Measurements from ENCODE around the gene PROKR1.
A peak's percentile ranks its signal among the peaks of the same experiment; 100 is the strongest.

Gene PROKR1

GRCh38 chr2:68687018-68687417 lies 43.6 kb downstream of the PROKR1 start:
- Mint-ChIP-seq H3K9me3 (no peaks in the 10 kb centered on the region), H3K27me3 (ENCODE audit: low read depth) (no peaks in the 10 kb centered on the region), H3K4me1 (no peaks in the 10 kb centered on the region), H3K36me3 (ENCODE audit: low read depth) (no peaks in the 10 kb centered on the region), H3K27ac (no peak overlapping the region), H3K4me3 (no peak overlapping the region)
- no peak for TF ChIP-seq CTCF (IDR thresholded peaks at IDR 0.05; ENCODE audit: unreplicated experiment in 3 of 3)

GRCh38 chr2:68689553-68690537 lies 46.5 kb downstream of the PROKR1 start:
- H3K4me1 Mint-ChIP-seq = peaks cover 11% of the 10 kb centered on the region
- H3K4me3 Mint-ChIP-seq = no peak overlapping the region
- H3K36me3 Mint-ChIP-seq (ENCODE audit: low read depth) = no peaks in the 10 kb centered on the region
- no peak overlapping the region for H3K27ac Mint-ChIP-seq
- H3K27me3 Mint-ChIP-seq (ENCODE audit: low read depth) = no peaks in the 10 kb centered on the region
- no peak for TF ChIP-seq CTCF (IDR thresholded peaks at IDR 0.05; ENCODE audit: unreplicated experiment in 3 of 3)
- H3K9me3 Mint-ChIP-seq = no peaks in the 10 kb centered on the region

- TF ChIP-seq CTCF (IDR thresholded peaks at IDR 0.05; ENCODE audit: unreplicated experiment in 3 of 3) = no peak
- Mint-ChIP-seq H3K4me1 (peaks cover 11% of the 10 kb centered on the region), H3K27ac (no peak overlapping the region), H3K4me3 (no peak overlapping the region), H3K36me3 (ENCODE audit: low read depth) (no peaks in the 10 kb centered on the region), H3K9me3 (peaks cover 2% of the 10 kb centered on the region), H3K27me3 (ENCODE audit: low read depth) (no peaks in the 10 kb centered on the region)
These were observed 47.5 kb downstream of the PROKR1 start for GRCh38 chr2:68690851-68691250.

- TF ChIP-seq CTCF (IDR thresholded peaks at IDR 0.05; ENCODE audit: unreplicated experiment in 3 of 3) = no peak
- no peaks in the 10 kb centered on the region for H3K27me3 Mint-ChIP-seq (ENCODE audit: low read depth)
- H3K36me3 Mint-ChIP-seq (ENCODE audit: low read depth) = no peaks in the 10 kb centered on the region
- peaks cover 5% of the 10 kb centered on the region for H3K9me3 Mint-ChIP-seq
- H3K4me3 Mint-ChIP-seq = no peak overlapping the region
- peaks cover 11% of the 10 kb centered on the region for H3K4me1 Mint-ChIP-seq
- no peak overlapping the region for H3K27ac Mint-ChIP-seq
These were observed 49.1 kb downstream of the PROKR1 start for GRCh38 chr2:68692511-68692910.

GRCh38 chr2:68693951-68694350 lies 50.6 kb downstream of the PROKR1 start:
- Mint-ChIP-seq H3K36me3 (ENCODE audit: low read depth) (no peaks in the 10 kb centered on the region), H3K27ac (peak overlapping the region in 1 of 3 experiments; percentile 21), H3K4me3 (no peak overlapping the region), H3K4me1 (peaks cover 11% of the 10 kb centered on the region), H3K27me3 (ENCODE audit: low read depth) (no peaks in the 10 kb centered on the region), H3K9me3 (peaks cover 9% of the 10 kb centered on the region)
- no peak for TF ChIP-seq CTCF (IDR thresholded peaks at IDR 0.05; ENCODE audit: unreplicated experiment in 3 of 3)

- H3K4me3 Mint-ChIP-seq = no peak overlapping the region
- peaks cover 11% of the 10 kb centered on the region for H3K4me1 Mint-ChIP-seq
- no peaks in the 10 kb centered on the region for H3K36me3 Mint-ChIP-seq (ENCODE audit: low read depth)
- peaks cover 16% of the 10 kb centered on the region for H3K9me3 Mint-ChIP-seq
- no peak overlapping the region for H3K27ac Mint-ChIP-seq
- H3K27me3 Mint-ChIP-seq (ENCODE audit: low read depth) = no peaks in the 10 kb centered on the region
- TF ChIP-seq CTCF (IDR thresholded peaks at IDR 0.05; ENCODE audit: unreplicated experiment in 3 of 3) = no peak
These were observed 52.6 kb downstream of the PROKR1 start for GRCh38 chr2:68695971-68696370.

All from nephron (organoid).